Glomerular visceral epithelial cell (primary cell): ENCODE measurements around the gene PTPRM.

Experiments used
- DNase-seq: peaks from one replicate; pipeline ENCODE4 v3.0.0-alpha.2; 2016; ENCODE audit errors: extremely low spot score

The PTPRM gene

GRCh38 chr18:8167673-8168072 is 600.6 kb downstream of the PTPRM start:
- no peak for DNase-seq

- no peak for DNase-seq
Measured at GRCh38 chr18:8169722-8170121, 602.6 kb downstream of the PTPRM start.

GRCh38 chr18:8174771-8175170 is 607.7 kb downstream of the PTPRM start:
- DNase-seq = no peak

- DNase-seq = no peak
Measured at GRCh38 chr18:8175501-8176061, 608.5 kb downstream of the PTPRM start.

GRCh38 chr18:8176109-8176508 is 609.0 kb downstream of the PTPRM start:
- no peak for DNase-seq

GRCh38 chr18:8176554-8176953 is 609.4 kb downstream of the PTPRM start:
- DNase-seq = no peak

GRCh38 chr18:8177330-8178016 is 610.4 kb downstream of the PTPRM start:
- DNase-seq = peak; percentile 16

GRCh38 chr18:8186413-8186812 is 619.3 kb downstream of the PTPRM start:
- DNase-seq = no peak

GRCh38 chr18:8188184-8188583 is 621.1 kb downstream of the PTPRM start:
- peak; percentile 33 for DNase-seq

- no peak for DNase-seq
Measured at GRCh38 chr18:8190980-8191379, 623.9 kb downstream of the PTPRM start.

- no peak for DNase-seq
Measured at GRCh38 chr18:8194431-8194830, 627.3 kb downstream of the PTPRM start.

- no peak for DNase-seq
Measured at GRCh38 chr18:8196238-8196637, 629.1 kb downstream of the PTPRM start.

GRCh38 chr18:8197499-8197898 is 630.4 kb downstream of the PTPRM start:
- DNase-seq = no peak

GRCh38 chr18:8207996-8208395 is 640.9 kb downstream of the PTPRM start:
- no peak for DNase-seq

- DNase-seq = no peak
Measured at GRCh38 chr18:8208716-8209115, 641.6 kb downstream of the PTPRM start.

GRCh38 chr18:8212896-8213780 is 646.0 kb downstream of the PTPRM start:
- peak; percentile 76 for DNase-seq

GRCh38 chr18:8215741-8216140 is 648.6 kb downstream of the PTPRM start:
- DNase-seq = no peak

- DNase-seq = no peak
Measured at GRCh38 chr18:8217051-8217564, 650.0 kb downstream of the PTPRM start.

GRCh38 chr18:8218197-8218596 is 651.1 kb downstream of the PTPRM start:
- DNase-seq = no peak

- DNase-seq = no peak
Measured at GRCh38 chr18:8221452-8221851, 654.3 kb downstream of the PTPRM start.

GRCh38 chr18:8224576-8224975 is 657.5 kb downstream of the PTPRM start:
- DNase-seq = peak; percentile 27

- DNase-seq = no peak
Measured at GRCh38 chr18:8229040-8229439, 661.9 kb downstream of the PTPRM start.

- DNase-seq = no peak
Measured at GRCh38 chr18:8229787-8230186, 662.7 kb downstream of the PTPRM start.
